Sigmoid colon (tissue), 7 donors: ENCODE measurements around the gene SMAP1. TPM values are rescaled to one million over a fixed set of nuclear protein-coding genes. Genes with fewer than 3 reads are reported as not detected.

Experiments used
- DNase-seq: peaks from one replicate; pipeline ENCODE4 v3.0.0-alpha.2; 2019
- H3K27ac ChIP-seq, 4 donors: fragments of 200-600 bp; sonication (generic); one replicate each; pipeline ENCODE4 v1.5.1; 2016 to 2019; ENCODE audit warnings: mild to moderate bottlenecking in 1 of 4
- H3K27me3 ChIP-seq, 3 donors: fragments of 200-600 bp; sonication (generic); one replicate each; pipeline ENCODE4 v1.5.1; 2019; ENCODE audit warnings: mild to moderate bottlenecking in 1 of 3
- H3K36me3 ChIP-seq, 4 donors: fragments of 200-600 bp; sonication (generic); one replicate each; pipeline ENCODE4 v1.5.1; 2016 to 2019
- H3K4me1 ChIP-seq, 4 donors: fragments of 200-600 bp; sonication (generic); one replicate each; pipeline ENCODE4 v1.5.1; 2017 to 2019
- H3K4me3 ChIP-seq, 4 donors: fragments of 200-600 bp; sonication (generic); one replicate each; pipeline ENCODE4 v1.5.1; 2017 to 2019; ENCODE audit warnings: mild to moderate bottlenecking in 2 of 4, moderate library complexity in 1 of 4
- H3K9me3 ChIP-seq, 4 donors: fragments of 200-600 bp in 3 of 4; sonication (generic) in 3 of 4; one replicate each; pipeline versions ENCODE4 v1.5.1 to v1.6.1; 2013 to 2019
- EP300 ChIP-seq, 4 donors: sonication (generic); formaldehyde crosslinking; IDR thresholded peaks; one replicate each; pipeline ENCODE4 v1.6.1; 2017; ENCODE audit warnings: antibody characterized with exemption in 4 of 4
- POLR2A ChIP-seq, 2 donors: fragments of 450-650 bp; IDR thresholded peaks; one replicate each; pipeline ENCODE4 v1.6.1; 2016; ENCODE audit warnings: antibody characterized with exemption in 2 of 2, mild to moderate bottlenecking in 2 of 2, moderate library complexity in 2 of 2
- POLR2AphosphoS5 ChIP-seq, 4 donors: sonication (generic); formaldehyde crosslinking; IDR thresholded peaks; one replicate each; pipeline ENCODE4 v1.6.1; 2017; ENCODE audit warnings: antibody characterized with exemption in 4 of 4
- WGBS, 2 donors: extraction: QIAGEN DNeasy Blood & Tissue Kit; methylation state at CpG; one replicate each; pipeline ENCODE4 v1.1.7; 2013; 5-methylcytosine and 5-hydroxymethylcytosine counted together
- intact Hi-C: fragments of 100-400 bp; cut with DNase I; formaldehyde crosslinking; loops from one replicate; pipeline ENCODE4 v1.15.1; 2023
- polyA plus RNA-seq, 3 donors: library from polyadenylated mRNA; stranded (reverse); fragments of 200-250 nt; gene quantifications; one replicate each; pipeline ENCODE4 v1.2.3, GENCODE V29; 2013
- total RNA-seq, 4 donors: library from RNA; depleted of rRNA; stranded (reverse); fragments of >200 nt; gene quantifications; one replicate each; pipeline ENCODE4 v1.1.0, GENCODE V29; 2016
- TF ChIP-seq, protein P1 (sequence below), 4 experiments: fragments of 450-650 bp in 3 of 4; fragments of 200-600 bp in 1 of 4; IDR thresholded peaks; one replicate each; pipeline ENCODE4 v1.5.1; 2016 to 2019; ENCODE audit warnings: antibody characterized with exemption in 4 of 4, mild to moderate bottlenecking in 3 of 4, moderate library complexity in 2 of 4
- donor health status: healthy with polysubstance abuse.
- donor health status: Bipolar disorder and iron deficiency.
- donor health status: healthy.

SMAP1 gene
- total and polyA plus RNA-seq, 7 donors, result 19.7 to 41.4 (median 26.7) TPM

DNA sequence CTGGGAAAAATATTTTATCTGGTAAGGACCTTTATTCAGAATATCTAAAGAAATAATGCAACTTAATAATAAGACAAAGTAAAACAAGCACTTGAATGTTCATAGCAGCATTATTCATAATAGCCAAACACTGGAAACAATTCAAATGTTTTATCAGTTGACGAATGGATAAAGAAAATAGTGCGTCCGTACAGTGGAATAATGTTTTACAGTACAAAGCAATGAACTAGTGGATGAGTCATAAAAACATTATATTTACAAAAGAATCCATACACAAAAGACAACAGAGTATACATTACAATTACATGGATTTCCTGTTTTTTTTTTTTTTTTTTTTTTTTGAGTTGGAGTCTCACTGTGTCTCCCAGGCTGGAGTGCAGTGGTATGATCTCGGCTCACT lies 12.7 kb downstream of the SMAP1 start:
- H3K4me3 ChIP-seq, result no peak overlapping the region
- intact Hi-C loops, result no loop called here
- H3K27ac ChIP-seq, result no peak overlapping the region
- H3K27me3 ChIP-seq, result no peaks in the 10 kb centered on the region
- DNase-seq, result no peak
- WGBS, 2 donors, result 36 to 75% methylated on average over 4 of the region's 4 CpGs
- TF ChIP-seq POLR2A (IDR thresholded peaks at IDR 0.05) (no peak), EP300 (IDR thresholded peaks at IDR 0.05) (no peak), POLR2AphosphoS5 (IDR thresholded peaks at IDR 0.05) (no peak)
- TF ChIP-seq, protein P1, sequence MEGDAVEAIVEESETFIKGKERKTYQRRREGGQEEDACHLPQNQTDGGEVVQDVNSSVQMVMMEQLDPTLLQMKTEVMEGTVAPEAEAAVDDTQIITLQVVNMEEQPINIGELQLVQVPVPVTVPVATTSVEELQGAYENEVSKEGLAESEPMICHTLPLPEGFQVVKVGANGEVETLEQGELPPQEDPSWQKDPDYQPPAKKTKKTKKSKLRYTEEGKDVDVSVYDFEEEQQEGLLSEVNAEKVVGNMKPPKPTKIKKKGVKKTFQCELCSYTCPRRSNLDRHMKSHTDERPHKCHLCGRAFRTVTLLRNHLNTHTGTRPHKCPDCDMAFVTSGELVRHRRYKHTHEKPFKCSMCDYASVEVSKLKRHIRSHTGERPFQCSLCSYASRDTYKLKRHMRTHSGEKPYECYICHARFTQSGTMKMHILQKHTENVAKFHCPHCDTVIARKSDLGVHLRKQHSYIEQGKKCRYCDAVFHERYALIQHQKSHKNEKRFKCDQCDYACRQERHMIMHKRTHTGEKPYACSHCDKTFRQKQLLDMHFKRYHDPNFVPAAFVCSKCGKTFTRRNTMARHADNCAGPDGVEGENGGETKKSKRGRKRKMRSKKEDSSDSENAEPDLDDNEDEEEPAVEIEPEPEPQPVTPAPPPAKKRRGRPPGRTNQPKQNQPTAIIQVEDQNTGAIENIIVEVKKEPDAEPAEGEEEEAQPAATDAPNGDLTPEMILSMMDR (IDR thresholded peaks at IDR 0.05), result no peak
- H3K4me1 ChIP-seq, result peaks cover 0 to 11% (median 0%) of the 10 kb centered on the region in 4 donors
- no peaks in the 10 kb centered on the region for H3K36me3 ChIP-seq
- H3K9me3 ChIP-seq, result no peaks in the 10 kb centered on the region

DNA sequence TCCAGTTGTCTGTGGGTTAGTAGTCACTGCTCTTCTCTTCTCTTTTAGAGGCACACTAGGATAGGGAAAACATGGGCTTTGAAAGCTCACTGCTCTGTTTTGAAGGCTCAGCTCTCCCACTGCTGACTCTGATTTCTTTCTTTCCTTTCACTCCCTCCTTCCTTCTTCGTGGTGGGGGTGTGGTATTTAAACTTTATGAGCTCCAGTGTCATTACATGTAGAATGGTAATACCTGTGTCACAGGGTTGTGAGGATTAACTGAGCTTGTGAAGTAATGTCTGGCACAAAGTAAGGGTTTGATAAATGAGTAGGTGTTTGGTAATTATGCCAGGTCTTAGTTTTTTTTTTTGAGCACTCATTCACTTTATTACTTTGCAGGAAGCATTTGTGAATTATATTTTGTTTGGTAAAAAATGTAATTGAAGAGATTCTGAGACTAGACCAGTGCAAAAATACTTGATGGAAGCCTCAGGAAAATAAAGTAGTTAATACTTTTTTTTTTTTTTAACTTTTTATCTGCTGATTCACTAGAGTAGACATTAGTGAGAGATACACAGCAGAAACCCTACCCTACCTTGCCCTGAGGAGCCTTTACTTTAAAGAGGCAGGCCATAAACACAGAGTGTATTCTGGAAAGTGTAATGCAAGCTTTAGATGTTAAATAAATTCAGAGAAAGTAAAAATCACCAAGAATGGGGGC lies 17.3 kb downstream of the SMAP1 start:
- TF ChIP-seq, protein P1 (IDR thresholded peaks at IDR 0.05), result no peak
- no peak for TF ChIP-seq POLR2A (IDR thresholded peaks at IDR 0.05)
- no peak for TF ChIP-seq EP300 (IDR thresholded peaks at IDR 0.05)
- no peak for TF ChIP-seq POLR2AphosphoS5 (IDR thresholded peaks at IDR 0.05)
- WGBS, 2 donors, result 4 to 8% methylated on average over 1 of the region's 1 CpG
- H3K27me3 ChIP-seq, result no peaks in the 10 kb centered on the region
- H3K9me3 ChIP-seq, result no peaks in the 10 kb centered on the region
- H3K36me3 ChIP-seq, result no peaks in the 10 kb centered on the region
- intact Hi-C loops, result loop anchor here (5.0 kb wide), 2 partner anchors 118 to 138 kb away; partner anchors contain the start of gene SDHAF4
- H3K4me3 ChIP-seq, result no peak overlapping the region
- no peak for DNase-seq
- no peak overlapping the region for H3K27ac ChIP-seq
- peaks cover 0 to 25% (median 4%) of the 10 kb centered on the region in 4 donors for H3K4me1 ChIP-seq

DNA sequence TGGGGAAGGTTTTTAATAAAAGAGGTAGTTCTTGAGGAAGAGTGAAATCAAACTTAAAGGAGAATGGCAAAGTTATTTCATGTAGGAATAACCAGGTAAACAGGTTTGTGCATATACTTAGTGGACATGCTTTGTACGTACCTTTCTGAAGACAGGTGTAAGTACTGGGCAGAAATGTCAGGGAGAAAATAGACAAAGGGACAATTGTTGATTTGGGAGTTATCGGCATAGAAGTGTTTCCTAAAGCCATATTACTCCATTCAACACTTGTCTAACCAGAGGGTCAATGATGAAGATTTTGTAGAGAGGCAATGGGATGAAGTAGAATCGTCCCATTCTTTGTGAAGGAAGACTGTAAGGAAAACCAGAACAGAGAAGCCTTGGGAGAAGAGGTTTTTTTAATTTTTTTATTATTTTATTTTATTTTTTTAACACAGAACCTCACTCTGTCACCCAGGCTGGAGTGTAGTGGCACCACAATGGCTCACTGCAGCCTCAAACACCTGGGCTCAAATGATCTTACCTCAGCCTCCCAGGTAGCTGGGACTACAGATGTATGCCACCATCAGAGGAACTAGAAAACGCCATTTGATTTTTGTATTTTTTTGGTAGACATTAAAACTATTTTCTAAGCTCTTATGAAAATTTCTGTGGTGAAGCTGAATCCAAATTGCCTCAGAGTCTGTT lies 18.0 kb downstream of the SMAP1 start:
- Histone ChIP-seq H3K27ac (no peak overlapping the region), H3K27me3 (no peaks in the 10 kb centered on the region), H3K4me1 (peaks cover 0 to 25% (median 4%) of the 10 kb centered on the region in 4 donors), H3K4me3 (no peak overlapping the region), H3K9me3 (no peaks in the 10 kb centered on the region), H3K36me3 (no peaks in the 10 kb centered on the region)
- WGBS, 2 donors, result 45 to 75% methylated on average over 4 of the region's 4 CpGs
- DNase-seq, result no peak
- TF ChIP-seq EP300 (IDR thresholded peaks at IDR 0.05) (no peak), POLR2AphosphoS5 (IDR thresholded peaks at IDR 0.05) (no peak), POLR2A (IDR thresholded peaks at IDR 0.05) (no peak)
- TF ChIP-seq, protein P1 (IDR thresholded peaks at IDR 0.05), result no peak
- intact Hi-C loops, result loop anchor here (5.0 kb wide), 2 partner anchors 118 to 138 kb away; partner anchors contain the start of gene SDHAF4

DNA sequence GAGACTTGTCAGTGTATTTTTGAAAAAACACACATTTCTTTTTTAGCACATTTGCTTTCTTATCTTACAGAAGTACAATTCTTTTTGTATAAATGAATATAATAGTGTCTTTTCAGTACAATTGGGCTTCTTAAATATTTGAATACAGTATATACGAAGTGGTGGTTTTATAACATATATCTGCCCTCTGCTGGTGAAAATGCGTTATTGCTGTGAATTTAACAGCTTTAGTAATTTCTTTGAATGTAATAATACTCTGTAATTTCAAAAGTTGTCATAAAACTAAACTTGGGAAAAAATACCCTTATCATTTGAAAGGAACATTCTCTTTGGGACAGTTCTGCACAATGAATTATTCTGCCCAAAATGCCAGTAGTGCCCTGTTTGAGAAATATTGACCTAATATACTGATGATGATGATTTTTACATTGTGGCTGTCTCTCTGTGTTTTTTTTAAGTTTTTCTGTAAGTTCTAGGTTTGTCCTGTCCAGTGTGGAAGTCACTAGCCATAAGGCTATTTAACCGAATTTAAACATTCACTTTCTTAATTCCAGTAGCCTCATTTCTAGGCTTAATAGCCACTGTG lies 19.0 kb downstream of the SMAP1 start:
- no peaks in the 10 kb centered on the region for H3K27me3 ChIP-seq
- DNase-seq, result no peak
- no peaks in the 10 kb centered on the region for H3K36me3 ChIP-seq
- H3K9me3 ChIP-seq, result no peaks in the 10 kb centered on the region
- WGBS, 2 donors, result 24 to 25% methylated on average over 3 of the region's 3 CpGs
- intact Hi-C loops, result loop anchor here (5.0 kb wide), 2 partner anchors 119 to 139 kb away; partner anchors contain the start of gene SDHAF4
- H3K4me3 ChIP-seq, result no peak overlapping the region
- TF ChIP-seq, protein P1 (IDR thresholded peaks at IDR 0.05), result peak; percentile 46 to 75 (median 50)
- TF ChIP-seq POLR2A (IDR thresholded peaks at IDR 0.05), result no peak
- H3K27ac ChIP-seq, result no peak overlapping the region
- H3K4me1 ChIP-seq, result peaks cover 0 to 25% (median 4%) of the 10 kb centered on the region in 4 donors
